Neural cell (in vitro differentiated cells): ENCODE results near the gene ADAMTS17.

Experiments
- CTCF ChIP-seq: fragments of 450-650 bp; IDR thresholded peaks from 2 replicates; pipeline ENCODE4 v1.5.1; 2014; ENCODE audit warnings: antibody characterized with exemption, mild to moderate bottlenecking, moderate library complexity; ENCODE audit not compliant: poor library complexity, severe bottlenecking
- EP300 ChIP-seq: fragments of 450-650 bp; conservative IDR thresholded peaks from 2 replicates; pipeline ENCODE4 v1.6.1; 2014; ENCODE audit warnings: antibody characterized with exemption, mild to moderate bottlenecking, moderate library complexity; ENCODE audit not compliant: poor library complexity, severe bottlenecking
- EZH2 ChIP-seq: fragments of 200-600, 300-800 bp; shearing (Covaris generic), sonication (generic); IDR thresholded peaks from 2 replicates; pipeline ENCODE4 v1.6.1; 2014; ENCODE audit warnings: antibody characterized with exemption, low read length, borderline replicate concordance, mild to moderate bottlenecking; ENCODE audit not compliant: insufficient read depth, poor library complexity, severe bottlenecking
- MXI1 ChIP-seq: fragments of 450-650 bp; conservative IDR thresholded peaks from 2 replicates; pipeline ENCODE4 v1.6.1; 2014; ENCODE audit warnings: antibody characterized with exemption, mild to moderate bottlenecking; ENCODE audit not compliant: poor library complexity, severe bottlenecking
- POLR2AphosphoS5 ChIP-seq: IDR thresholded peaks from 2 replicates; pipeline ENCODE4 v1.6.1; 2012
- RAD21 ChIP-seq: fragments of 450-650 bp; conservative IDR thresholded peaks from 2 replicates; pipeline ENCODE4 v1.6.1; 2014; ENCODE audit warnings: antibody characterized with exemption, mild to moderate bottlenecking, moderate library complexity
- REST ChIP-seq: IDR thresholded peaks from 2 replicates; pipeline ENCODE4 v1.6.1; 2012; ENCODE audit warnings: borderline replicate concordance
- SMC3 ChIP-seq: fragments of 450-650 bp; conservative IDR thresholded peaks from 2 replicates; pipeline ENCODE4 v1.6.1; 2014; ENCODE audit warnings: antibody characterized with exemption, mild to moderate bottlenecking, moderate library complexity; ENCODE audit not compliant: poor library complexity
- TAF1 ChIP-seq: IDR thresholded peaks from 2 replicates; pipeline ENCODE4 v1.6.1; 2012; ENCODE audit warnings: low read depth

- no peak for TF ChIP-seq EP300
- no peak for TF ChIP-seq EZH2
- TF ChIP-seq CTCF = no peak
- TF ChIP-seq REST = no peak
- no peak for TF ChIP-seq POLR2AphosphoS5
- no peak for TF ChIP-seq SMC3
- TF ChIP-seq MXI1 = no peak
- no peak for TF ChIP-seq TAF1
- no peak for TF ChIP-seq RAD21
Measured at GRCh38 chr15:99995543-99995942, 346.2 kb downstream of the ADAMTS17 start.
